ENCODE measurements around the gene SRRM4.
"Not testable (repeated sequence)": the region's sequence is repeated elsewhere in the genome, so short reads cannot be mapped to it uniquely, and the experiment has no call there.

The SRRM4 gene

DNA sequence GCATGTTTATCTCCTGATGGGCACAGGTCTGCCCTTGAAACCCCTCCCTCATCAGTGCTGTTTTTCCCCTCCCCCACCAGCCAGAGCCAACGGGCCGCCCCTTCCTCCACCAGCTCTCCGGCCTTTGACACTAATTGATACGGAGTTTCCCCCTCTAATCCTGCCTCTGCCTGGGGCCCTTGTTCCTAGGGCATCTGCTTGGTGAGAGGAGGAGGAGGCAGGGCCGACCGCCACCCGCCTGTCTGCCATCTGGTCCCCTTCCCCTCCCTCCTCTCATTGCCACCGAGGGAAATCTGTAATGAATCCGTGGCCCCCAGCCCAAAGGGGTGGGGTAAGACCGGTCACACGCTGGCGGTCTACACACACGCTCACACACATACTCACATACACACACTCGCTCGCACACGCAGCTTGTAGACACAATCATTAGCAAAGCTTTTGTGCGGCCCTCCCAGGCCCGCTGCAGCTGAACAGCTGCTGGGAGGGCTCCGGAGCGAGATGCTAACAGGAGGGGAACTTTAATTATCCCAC lies 27.4 kb downstream of the SRRM4 start:
- H3K36me3 ChIP-seq (ENCODE audit: insufficient read depth, low read length) = no peaks in the 10 kb centered on the region
- no peaks in the 10 kb centered on the region for H3K27me3 ChIP-seq (ENCODE audit: insufficient read depth, low read length)
- no peak overlapping the region for H3K27ac ChIP-seq (ENCODE audit: low read depth, low read length)
- no peaks in the 10 kb centered on the region for H3K79me2 ChIP-seq (ENCODE audit: control insufficient read depth, insufficient read depth, low read length, unreplicated experiment)
- H3K4me3 ChIP-seq (ENCODE audit: low read depth, low read length) = no peak overlapping the region
- no peak overlapping the region for H2AFZ ChIP-seq (ENCODE audit: low read length, unreplicated experiment)
- no peaks in the 10 kb centered on the region for H3K4me1 ChIP-seq (ENCODE audit: control insufficient read depth, insufficient read depth, low read length, unreplicated experiment)

GRCh38 chr12:119011231-119011630 lies 29.9 kb downstream of the SRRM4 start:
- Histone ChIP-seq H2AFZ (ENCODE audit: low read length, unreplicated experiment) (no peak overlapping the region), H3K79me2 (ENCODE audit: control insufficient read depth, insufficient read depth, low read length, unreplicated experiment) (no peaks in the 10 kb centered on the region)

DNA sequence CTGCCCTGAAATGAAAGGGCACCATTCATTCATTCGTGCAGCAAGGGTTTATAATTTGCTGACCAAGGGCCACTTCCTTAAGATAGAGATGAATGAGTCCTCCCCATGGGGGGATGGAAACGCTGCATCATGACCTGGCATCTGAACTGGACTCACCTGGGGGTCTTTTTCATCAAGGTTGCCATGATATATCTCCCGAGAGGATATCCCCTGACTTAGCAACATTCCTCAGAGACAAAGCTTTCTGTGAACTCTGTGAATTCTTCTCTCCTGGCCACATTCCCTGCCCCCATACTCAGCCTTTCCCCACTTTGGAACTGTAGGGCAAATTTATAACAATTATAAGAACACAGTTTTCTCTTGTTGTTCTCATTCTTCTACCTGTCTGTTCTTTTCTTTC lies 30.8 kb downstream of the SRRM4 start:
- H3K4me1 ChIP-seq (ENCODE audit: control insufficient read depth, insufficient read depth, low read length, unreplicated experiment) = no peaks in the 10 kb centered on the region

More at GRCh38 chr12:119011231-119011630, 29.9 kb downstream of the SRRM4 start:
- no peak overlapping the region for H3K4me3 ChIP-seq (ENCODE audit: low read depth, low read length)
- H3K27me3 ChIP-seq (ENCODE audit: insufficient read depth, low read length) = no peaks in the 10 kb centered on the region
- no peak overlapping the region for H3K27ac ChIP-seq (ENCODE audit: low read depth, low read length)
- H3K4me1 ChIP-seq (ENCODE audit: control insufficient read depth, insufficient read depth, low read length, unreplicated experiment) = no peaks in the 10 kb centered on the region
- H3K36me3 ChIP-seq (ENCODE audit: insufficient read depth, low read length) = no peaks in the 10 kb centered on the region

GRCh38 chr12:119013023-119013422 lies 31.7 kb downstream of the SRRM4 start:
- no peaks in the 10 kb centered on the region for H3K36me3 ChIP-seq (ENCODE audit: insufficient read depth, low read length)
- H2AFZ ChIP-seq (ENCODE audit: low read length, unreplicated experiment) = no peak overlapping the region
- H3K27me3 ChIP-seq (ENCODE audit: insufficient read depth, low read length) = no peaks in the 10 kb centered on the region
- H3K4me3 ChIP-seq (ENCODE audit: low read depth, low read length) = no peak overlapping the region
- H3K27ac ChIP-seq (ENCODE audit: low read depth, low read length) = no peak overlapping the region
- no peaks in the 10 kb centered on the region for H3K79me2 ChIP-seq (ENCODE audit: control insufficient read depth, insufficient read depth, low read length, unreplicated experiment)
- H3K4me1 ChIP-seq (ENCODE audit: control insufficient read depth, insufficient read depth, low read length, unreplicated experiment) = no peaks in the 10 kb centered on the region

More for the DNA sequence above, 30.8 kb downstream of the SRRM4 start:
- Histone ChIP-seq H3K27ac (ENCODE audit: low read depth, low read length) (no peak overlapping the region), H2AFZ (ENCODE audit: low read length, unreplicated experiment) (no peak overlapping the region), H3K79me2 (ENCODE audit: control insufficient read depth, insufficient read depth, low read length, unreplicated experiment) (no peaks in the 10 kb centered on the region), H3K36me3 (ENCODE audit: insufficient read depth, low read length) (no peaks in the 10 kb centered on the region), H3K27me3 (ENCODE audit: insufficient read depth, low read length) (no peaks in the 10 kb centered on the region), H3K4me3 (ENCODE audit: low read depth, low read length) (no peak overlapping the region)

DNA sequence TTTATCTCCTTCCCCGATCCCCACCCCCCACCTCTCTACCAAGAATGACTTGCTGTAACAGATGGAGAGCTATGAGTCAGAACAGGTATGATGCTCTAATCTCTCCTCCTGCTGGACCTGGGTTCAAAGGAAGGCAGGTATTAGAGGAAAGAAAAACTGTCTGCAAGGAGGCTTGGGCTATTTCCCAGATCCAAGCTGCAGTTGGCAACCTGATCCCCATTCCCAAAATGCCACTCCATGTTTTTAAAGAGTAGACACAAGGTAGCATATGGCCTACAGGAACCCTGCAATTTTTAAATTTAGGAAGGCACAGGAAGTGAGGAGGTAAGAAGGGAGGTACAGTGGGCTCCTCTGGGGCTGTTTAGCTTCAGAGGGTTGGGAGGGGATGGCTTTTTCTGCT lies 33.0 kb downstream of the SRRM4 start:
- Histone ChIP-seq H3K36me3 (ENCODE audit: insufficient read depth, low read length) (no peaks in the 10 kb centered on the region), H3K4me1 (ENCODE audit: control insufficient read depth, insufficient read depth, low read length, unreplicated experiment) (no peaks in the 10 kb centered on the region), H3K79me2 (ENCODE audit: control insufficient read depth, insufficient read depth, low read length, unreplicated experiment) (no peaks in the 10 kb centered on the region)

GRCh38 chr12:119016715-119017114 lies 35.4 kb downstream of the SRRM4 start:
- no peak overlapping the region for H2AFZ ChIP-seq (ENCODE audit: low read length, unreplicated experiment)
- no peaks in the 10 kb centered on the region for H3K79me2 ChIP-seq (ENCODE audit: control insufficient read depth, insufficient read depth, low read length, unreplicated experiment)
- H3K27me3 ChIP-seq (ENCODE audit: insufficient read depth, low read length) = no peaks in the 10 kb centered on the region
- H3K27ac ChIP-seq (ENCODE audit: low read depth, low read length) = no peak overlapping the region
- no peak overlapping the region for H3K4me3 ChIP-seq (ENCODE audit: low read depth, low read length)
- no peaks in the 10 kb centered on the region for H3K4me1 ChIP-seq (ENCODE audit: control insufficient read depth, insufficient read depth, low read length, unreplicated experiment)
- no peaks in the 10 kb centered on the region for H3K36me3 ChIP-seq (ENCODE audit: insufficient read depth, low read length)

More for the DNA sequence above, 33.0 kb downstream of the SRRM4 start:
- Histone ChIP-seq H3K4me3 (ENCODE audit: low read depth, low read length) (no peak overlapping the region), H2AFZ (ENCODE audit: low read length, unreplicated experiment) (no peak overlapping the region), H3K27ac (ENCODE audit: low read depth, low read length) (no peak overlapping the region), H3K27me3 (ENCODE audit: insufficient read depth, low read length) (no peaks in the 10 kb centered on the region)

DNA sequence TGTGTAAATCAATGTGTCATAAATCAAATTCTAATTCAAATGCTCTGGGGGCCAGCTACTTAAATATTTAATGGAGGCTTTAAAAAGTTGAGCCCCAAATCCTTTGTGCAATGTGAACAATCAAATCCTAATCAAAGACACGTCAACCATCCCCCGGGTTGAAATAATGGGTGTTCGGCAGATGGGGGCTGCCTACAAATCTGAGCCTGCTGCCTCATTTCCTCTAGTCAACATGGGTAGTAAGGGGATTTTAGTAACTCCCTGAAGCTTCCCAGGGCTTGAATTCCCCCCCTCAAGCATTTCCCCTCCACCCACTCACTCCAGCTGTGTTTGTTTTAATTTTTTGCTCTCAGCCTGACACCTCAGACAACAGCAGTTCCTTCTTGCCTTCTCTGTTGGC lies 37.8 kb downstream of the SRRM4 start:
- no peaks in the 10 kb centered on the region for H3K79me2 ChIP-seq (ENCODE audit: control insufficient read depth, insufficient read depth, low read length, unreplicated experiment)
- H3K27me3 ChIP-seq (ENCODE audit: insufficient read depth, low read length) = no peaks in the 10 kb centered on the region
- H2AFZ ChIP-seq (ENCODE audit: low read length, unreplicated experiment) = no peak overlapping the region
- no peaks in the 10 kb centered on the region for H3K4me1 ChIP-seq (ENCODE audit: control insufficient read depth, insufficient read depth, low read length, unreplicated experiment)
- H3K4me3 ChIP-seq (ENCODE audit: low read depth, low read length) = no peak overlapping the region
- no peak overlapping the region for H3K27ac ChIP-seq (ENCODE audit: low read depth, low read length)
- no peaks in the 10 kb centered on the region for H3K36me3 ChIP-seq (ENCODE audit: insufficient read depth, low read length)

DNA sequence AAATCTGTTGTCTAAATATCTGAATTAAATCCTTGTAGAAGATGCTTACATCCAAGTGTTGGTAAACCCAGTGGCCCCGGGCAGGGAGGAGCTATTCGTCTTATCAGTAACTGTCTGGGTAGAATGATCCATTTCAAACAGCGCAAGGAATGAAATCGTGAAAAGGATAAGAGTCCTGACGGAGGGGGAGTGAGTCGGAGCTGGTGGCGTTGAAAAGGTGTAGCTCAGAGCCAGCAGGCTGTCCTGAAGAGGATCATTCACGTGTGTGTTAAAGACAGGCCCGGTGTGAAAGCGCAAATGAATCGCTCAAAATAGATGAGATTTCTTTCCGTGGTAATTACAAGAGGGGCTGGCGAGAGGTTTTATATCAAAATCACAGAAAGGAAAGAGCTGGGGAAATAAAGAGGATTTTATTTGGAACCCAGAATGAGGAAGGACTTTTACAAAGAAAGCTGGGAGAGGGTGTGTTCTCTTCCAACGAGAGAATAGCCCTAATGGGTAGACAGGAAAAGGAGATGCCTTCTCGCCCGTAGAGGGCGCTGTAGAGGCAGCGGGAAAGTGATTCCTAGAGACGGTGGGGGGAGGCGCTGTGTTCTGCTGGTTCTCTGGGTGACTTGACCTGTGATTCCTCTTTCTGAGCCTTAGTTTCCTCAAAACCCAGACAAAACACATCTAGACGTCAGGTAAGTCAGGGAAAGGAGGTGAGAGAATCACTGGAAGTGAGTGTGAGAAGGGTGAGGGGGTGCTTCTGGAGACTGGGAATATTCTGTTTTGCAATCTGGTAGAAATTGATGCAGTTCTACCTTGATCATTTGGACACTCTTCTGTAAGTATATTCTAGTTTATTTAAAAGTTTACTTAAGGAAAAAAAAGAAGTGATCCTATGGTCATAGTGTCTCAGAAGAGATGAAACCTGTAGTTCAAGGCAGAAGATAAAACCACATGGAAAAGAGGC lies 39.3 kb downstream of the SRRM4 start:
- no peak overlapping the region for H3K4me3 ChIP-seq (ENCODE audit: low read depth, low read length)
- H3K36me3 ChIP-seq (ENCODE audit: insufficient read depth, low read length) = no peaks in the 10 kb centered on the region
- no peaks in the 10 kb centered on the region for H3K27me3 ChIP-seq (ENCODE audit: insufficient read depth, low read length)
- no peak overlapping the region for H2AFZ ChIP-seq (ENCODE audit: low read length, unreplicated experiment)
- no peaks in the 10 kb centered on the region for H3K79me2 ChIP-seq (ENCODE audit: control insufficient read depth, insufficient read depth, low read length, unreplicated experiment)
- H3K4me1 ChIP-seq (ENCODE audit: control insufficient read depth, insufficient read depth, low read length, unreplicated experiment) = no peaks in the 10 kb centered on the region
- no peak overlapping the region for H3K27ac ChIP-seq (ENCODE audit: low read depth, low read length)

- H3K4me3 ChIP-seq (ENCODE audit: low read depth, low read length) = no peak overlapping the region
- H2AFZ ChIP-seq (ENCODE audit: low read length, unreplicated experiment) = no peak overlapping the region
- no peak overlapping the region for H3K27ac ChIP-seq (ENCODE audit: low read depth, low read length)
These were observed 43.0 kb downstream of the SRRM4 start for GRCh38 chr12:119024356-119024755.

GRCh38 chr12:119025786-119026185 lies 44.4 kb downstream of the SRRM4 start:
- H3K36me3 ChIP-seq (ENCODE audit: insufficient read depth, low read length) = no peaks in the 10 kb centered on the region
- no peak overlapping the region for H3K27ac ChIP-seq (ENCODE audit: low read depth, low read length)
- no peaks in the 10 kb centered on the region for H3K27me3 ChIP-seq (ENCODE audit: insufficient read depth, low read length)
- no peak overlapping the region for H2AFZ ChIP-seq (ENCODE audit: low read length, unreplicated experiment)
- H3K79me2 ChIP-seq (ENCODE audit: control insufficient read depth, insufficient read depth, low read length, unreplicated experiment) = no peaks in the 10 kb centered on the region
- no peaks in the 10 kb centered on the region for H3K4me1 ChIP-seq (ENCODE audit: control insufficient read depth, insufficient read depth, low read length, unreplicated experiment)
- H3K4me3 ChIP-seq (ENCODE audit: low read depth, low read length) = no peak overlapping the region

More at GRCh38 chr12:119024356-119024755, 43.0 kb downstream of the SRRM4 start:
- no peaks in the 10 kb centered on the region for H3K27me3 ChIP-seq (ENCODE audit: insufficient read depth, low read length)
- H3K79me2 ChIP-seq (ENCODE audit: control insufficient read depth, insufficient read depth, low read length, unreplicated experiment) = no peaks in the 10 kb centered on the region
- H3K4me1 ChIP-seq (ENCODE audit: control insufficient read depth, insufficient read depth, low read length, unreplicated experiment) = no peaks in the 10 kb centered on the region
- no peaks in the 10 kb centered on the region for H3K36me3 ChIP-seq (ENCODE audit: insufficient read depth, low read length)

- not testable (repeated sequence) for H3K79me2 ChIP-seq (ENCODE audit: control insufficient read depth, insufficient read depth, low read length, unreplicated experiment); H3K27me3 ChIP-seq (ENCODE audit: insufficient read depth, low read length); H3K4me3 ChIP-seq (ENCODE audit: low read depth, low read length); H3K27ac ChIP-seq (ENCODE audit: low read depth, low read length); H2AFZ ChIP-seq (ENCODE audit: low read length, unreplicated experiment); H3K36me3 ChIP-seq (ENCODE audit: insufficient read depth, low read length); H3K4me1 ChIP-seq (ENCODE audit: control insufficient read depth, insufficient read depth, low read length, unreplicated experiment)
These were observed 52.0 kb downstream of the SRRM4 start for GRCh38 chr12:119033332-119033731.

Data from ACC112 (cell line).